K562 (cell line): ENCODE data around the gene CASKIN1. TPM values are rescaled to one million over a fixed set of nuclear protein-coding genes. Genes with fewer than 3 reads are reported as not detected.
A peak's percentile ranks its signal among the peaks of the same experiment; 100 is the strongest.

ENCODE experiments used
- ATAC-seq: fragments of 200-7000 bp; cut with Tn5 transposase; 3 replicates; pipeline ENCODE4 v1.9.1; 2020; ENCODE audit warnings: moderate library complexity
- BruUV-seq: library from RNA; stranded (reverse); fragments of 400-500 nt; replicated peaks from 2 replicates; lab custom pipeline; 2021; lab: Mats Ljungman, UMichigan
- CTCF ChIA-PET: fragments of 300-600 bp; formaldehyde crosslinking; extraction: SDS; loops from one replicate; lab custom pipeline; 2021; ENCODE audit warnings: low intra/inter-chr PET ratio; lab: Yijun Ruan, JAX
- POLR2A ChIA-PET: fragments of 300-600, 350-650 bp; sonication (Branson Sonifier 250); formaldehyde crosslinking; extraction: SDS; loops from one replicate; lab custom pipeline; 2021; ENCODE audit warnings: antibody characterized with exemption, inconsistent platforms; lab: Yijun Ruan, JAX
- DNase-seq, 4 experiments: peaks; one replicate each; pipeline versions ENCODE4 v3.0.0 to v3.0.0-alpha.2; 2011 to 2018; ENCODE audit warnings: low spot score in 3 of 4, mixed read lengths in 3 of 4; ENCODE audit errors: extremely low read depth in 1 of 4
- FAIRE-seq: peaks from 2 replicates; lab custom pipeline; 2011; peaks lifted over from hg19 to GRCh38; lab: Jason Lieb, UNC
- H2AFZ ChIP-seq: 2 replicates; pipeline ENCODE4 v1.6.0; 2011; ENCODE audit warnings: low read depth, low read length, control low read depth, inconsistent platforms
- H3K27ac ChIP-seq: fragments of 200-600 bp; 3 replicates; pipeline ENCODE4 v1.8.0; 2011; ENCODE audit warnings: low read depth, mild to moderate bottlenecking, control low read depth, inconsistent platforms, low read length, moderate library complexity, mixed read lengths; ENCODE audit errors: extremely low read depth
- H3K27me3 ChIP-seq, 2 experiments: fragments of 300-600 bp in 1 of 2; 2 replicates in 1 of 2; 3 replicates in 1 of 2; pipeline versions ENCODE4 v1.6.0 to v1.8.0; 2011; ENCODE audit warnings: inconsistent platforms in 2 of 2, low read length in 2 of 2, mild to moderate bottlenecking in 1 of 2, mixed read lengths in 1 of 2, moderate library complexity in 1 of 2; ENCODE audit not compliant: control insufficient read depth in 2 of 2, insufficient read depth in 2 of 2
- H3K36me3 ChIP-seq: fragments of 300-600 bp; 3 replicates; pipeline ENCODE4 v1.8.0; 2011; ENCODE audit warnings: mild to moderate bottlenecking, low read length, inconsistent platforms; ENCODE audit not compliant: control insufficient read depth, insufficient read depth
- H3K4me1 ChIP-seq, 2 experiments: fragments of 200-600 bp in 1 of 2; replicated peaks in 1 of 2; 2 replicates in 1 of 2; 3 replicates in 1 of 2; pipeline versions ENCODE4 v1.5.1 to v1.8.0; 2011; ENCODE audit warnings: inconsistent platforms in 2 of 2, low read length in 2 of 2, mild to moderate bottlenecking in 1 of 2, mixed read lengths in 1 of 2, moderate library complexity in 1 of 2; ENCODE audit not compliant: control insufficient read depth in 2 of 2, insufficient read depth in 2 of 2
- H3K4me2 ChIP-seq: 2 replicates; pipeline ENCODE4 v1.6.1; 2011; ENCODE audit warnings: low read length, control low read depth, inconsistent platforms, mixed read lengths; ENCODE audit not compliant: insufficient read depth
- H3K4me3 ChIP-seq: fragments of 200-600 bp; sonication (generic), shearing (Covaris generic); 2 replicates; pipeline ENCODE4 v1.5.1; 2016; ENCODE audit warnings: control low read depth, inconsistent platforms
- H3K79me2 ChIP-seq: fragments of 200-600 bp; 3 replicates; pipeline ENCODE4 v1.8.0; 2011; ENCODE audit warnings: low read length, inconsistent platforms; ENCODE audit not compliant: control insufficient read depth, insufficient read depth
- H3K9ac ChIP-seq, 2 experiments: 2 replicates each; pipeline versions ENCODE4 v1.6.0 to v1.6.1; 2011; ENCODE audit warnings: low read depth in 2 of 2, low read length in 2 of 2, control low read depth in 1 of 2, inconsistent platforms in 1 of 2, mild to moderate bottlenecking in 1 of 2, mixed read lengths in 1 of 2; ENCODE audit not compliant: insufficient read depth in 1 of 2
- H3K9me1 ChIP-seq: one replicate; pipeline ENCODE4 v1.6.0; 2011; ENCODE audit warnings: inconsistent platforms, mild to moderate bottlenecking, low read length, moderate library complexity; ENCODE audit not compliant: control insufficient read depth, insufficient read depth
- H3K9me3 ChIP-seq: replicated peaks from 2 replicates; pipeline ENCODE4 v1.5.1; 2011; ENCODE audit warnings: low read depth, low read length, inconsistent platforms; ENCODE audit not compliant: control insufficient read depth, insufficient read depth
- H4K20me1 ChIP-seq: replicated peaks from 2 replicates; pipeline ENCODE4 v1.6.1; 2011; ENCODE audit warnings: low read length, inconsistent platforms, mixed read lengths; ENCODE audit not compliant: control insufficient read depth, insufficient read depth
- CBX3 ChIP-seq, 2 experiments: IDR thresholded peaks; 1 replicate in 1 of 2; 2 replicates in 1 of 2; pipeline ENCODE4 v1.6.1; 2012; ENCODE audit warnings: inconsistent platforms in 2 of 2, low read length in 2 of 2, borderline replicate concordance in 1 of 2, control low read depth in 1 of 2
- GABPA ChIP-seq: fragments of 200-800 bp; sonication (Bioruptor generic); conservative IDR thresholded peaks from 2 replicates; pipeline ENCODE4 v1.6.1; 2016; ENCODE audit warnings: low read depth, missing genetic modification characterization, missing compliant biosample characterization
- MAX ChIP-seq: sonication (generic); formaldehyde crosslinking; IDR thresholded peaks from 2 replicates; pipeline ENCODE4 v1.9.0; 2022; ENCODE audit warnings: mild to moderate bottlenecking, missing genetic modification reagents
- SPI1 ChIP-seq: IDR thresholded peaks from 2 replicates; pipeline ENCODE4 v1.6.1; 2011; ENCODE audit warnings: low read depth, low read length, control low read depth, borderline replicate concordance
- STAG1 ChIP-seq: sonication (generic); formaldehyde crosslinking; IDR thresholded peaks from 2 replicates; pipeline ENCODE4 v1.5.0; 2020; ENCODE audit warnings: missing genetic modification reagents, borderline replicate concordance
- STAT5A ChIP-seq: IDR thresholded peaks from 2 replicates; pipeline ENCODE4 v1.6.1; 2012; ENCODE audit warnings: low read length, inconsistent platforms, borderline replicate concordance
- UBTF ChIP-seq, 2 experiments: IDR thresholded peaks; 2 replicates each; pipeline ENCODE4 v1.6.1; 2012; ENCODE audit warnings: improper control_type of control experiment in 2 of 2, low read depth in 2 of 2, low read length in 2 of 2, borderline replicate concordance in 1 of 2
- XRCC3 ChIP-seq: fragments of 450-650 bp; IDR thresholded peaks from 2 replicates; pipeline ENCODE4 v1.6.1; 2017; ENCODE audit warnings: mild to moderate bottlenecking, moderate library complexity
- ZC3H11A ChIP-seq: IDR thresholded peaks from 2 replicates; pipeline ENCODE4 v1.6.1; 2012; ENCODE audit warnings: low read depth, low read length, improper control_type of control experiment
- ZKSCAN8 ChIP-seq: fragments of 200-800 bp; sonication (Bioruptor generic); IDR thresholded peaks from 2 replicates; pipeline ENCODE4 v1.6.1; 2016; ENCODE audit warnings: missing genetic modification characterization, missing compliant biosample characterization
- ZMIZ1 ChIP-seq, 2 experiments: fragments of 150-350 bp in 1 of 2; IDR thresholded peaks; 2 replicates each; pipeline ENCODE4 v1.6.1; 2012 to 2016; ENCODE audit warnings: low read depth in 2 of 2, low read length in 2 of 2, mild to moderate bottlenecking in 1 of 2, moderate library complexity in 1 of 2
- ZNF23 ChIP-seq: fragments of 250-450 bp; sonication (Bioruptor Pico); IDR thresholded peaks from 2 replicates; pipeline ENCODE4 v1.4.0; 2020; ENCODE audit warnings: mild to moderate bottlenecking
- WGBS: fragments of 100-300 bp; shearing (Covaris generic); methylation state at CpG from one replicate; pipeline ENCODE4 v1.1.6; 2016; ENCODE audit warnings: low coverage, mixed read lengths; ENCODE audit not compliant: insufficient coverage; ENCODE audit errors: missing lambda C conversion rate; 5-methylcytosine and 5-hydroxymethylcytosine counted together
- in situ Hi-C: fragments of 300-500 bp; cut with MboI; formaldehyde crosslinking; loops from 4 replicates; pipeline ENCODE4 v1.15.0; 2018; ENCODE audit warnings: inconsistent platforms, mixed read lengths
- intact Hi-C: fragments of 100-400 bp; cut with micrococcal nuclease; formaldehyde crosslinking; loops from 2 replicates; pipeline ENCODE4 v1.14.2; 2022
- polyA plus RNA-seq, 8 experiments: library from polyadenylated mRNA; depleted of rRNA in 4 of 8; stranded (reverse) in 5 of 8; unstranded in 3 of 8; fragments of >200 nt; fragmentation: Nextera tagmentation in 2 of 8; fragmentation: Illumina TruSeq in 1 of 8; extraction: Ambion mirVana in 2 of 8; extraction: Trizol in 1 of 8; gene quantifications; 2 replicates each; pipeline versions ENCODE4 v1.2.1 to v1.2.3, GENCODE V29; 2011 to 2014; ENCODE audit warnings: inconsistent platforms in 1 of 8, missing spikeins in 1 of 8
- total RNA-seq, 7 experiments: library from RNA; depleted of rRNA in 6 of 7; stranded (reverse); fragments of >200 nt in 6 of 7; fragmentation: Illumina TruSeq in 2 of 7; extraction: Trizol in 2 of 7; gene quantifications; 2 replicates each; pipeline versions ENCODE4 v1.2.1 to v1.2.3, GENCODE V29; 2011 to 2021; ENCODE audit warnings: low replicate concordance in 1 of 7

The CASKIN1 gene
- total and polyA plus RNA-seq, 9 of the 15 experiments (the other 6 are each of a cell fraction or from before 2014, with no cell fraction given) = 0.15 to 4.5 (median 1.5) TPM; not detected in 2

- H3K9me3 ChIP-seq = no peaks in the 10 kb centered on the region
- no peaks in the 10 kb centered on the region for H3K79me2 ChIP-seq
- H4K20me1 ChIP-seq = no peaks in the 10 kb centered on the region; the same call in 1 of the 2 replicates
- H3K9me1 ChIP-seq = no peaks in the 10 kb centered on the region
- FAIRE-seq = no peak
- no peak overlapping the region for H3K27ac ChIP-seq
- peak overlapping the region in 1 of 2 experiments; percentile 83; a peak in 2 of 4 replicates for H3K9ac ChIP-seq
- H3K27me3 ChIP-seq = no peaks in the 10 kb centered on the region
- peak in 3 of 4 experiments; percentile 45 to 68 (median 63) for DNase-seq
- H3K4me2 ChIP-seq = no peak overlapping the region
- POLR2A ChIA-PET = interaction anchor here (0.8 to 1.4 kb wide), 3 partner anchors 13 to 27 kb away, joined by 3 read pairs; partner anchors contain the start of gene TRAF7
- peaks cover 2 to 91% of the 10 kb centered on the region in 2 experiments; a peak in 3 of 5 replicates for H3K4me1 ChIP-seq
- H3K4me3 ChIP-seq = no peak overlapping the region
- CTCF ChIA-PET = interaction anchor here (0.6 kb wide), 1 partner anchor 197 kb away, joined by 3 read pairs; the partner anchor contains the start of gene GFER
- BruUV-seq = no TSS peak
- intact Hi-C loops (no loop called here), in situ Hi-C loops (no loop called here)
- 67% methylated on average over 41 of the region's 46 CpGs for WGBS
- H2AFZ ChIP-seq = no peak overlapping the region
- ATAC-seq = peak; percentile 44
- H3K36me3 ChIP-seq = peaks cover 14% of the 10 kb centered on the region; the same call in 1 of the 3 replicates
- no peak for TF ChIP-seq MAX (CRISPR knock-in tag)
- TF ChIP-seq SPI1 = no peak
- TF ChIP-seq ZC3H11A = no peak
- no peak for TF ChIP-seq UBTF (IDR thresholded peaks at IDR 0.05; ENCODE audit: borderline replicate concordance in 1 of 2, low read depth in 2 of 2, low read length in 2 of 2)
- TF ChIP-seq ZKSCAN8 (CRISPR knock-in tag) = no peak
- TF ChIP-seq ZNF23 = no peak
- no peak for TF ChIP-seq STAG1
- no peak for TF ChIP-seq STAT5A
- TF ChIP-seq XRCC3 = no peak
- TF ChIP-seq CBX3 (IDR thresholded peaks at IDR 0.05; ENCODE audit: borderline replicate concordance in 1 of 2, low read length in 2 of 2) = no peak
- TF ChIP-seq GABPA (tag) = no peak
- TF ChIP-seq ZMIZ1 (IDR thresholded peaks at IDR 0.05; ENCODE audit: low read depth in 2 of 2, low read length in 2 of 2) = no peak
Observed at GRCh38 chr16:2180962-2181923, 15.2 kb downstream of the CASKIN1 start.
